SW480 (cell line): ENCODE data around the gene CACNA1I.

Source experiments
- DNase-seq: peaks from one replicate; pipeline ENCODE4 v3.0.0-alpha.2; 2016; ENCODE audit warnings: low spot score

The CACNA1I gene

GRCh38 chr22:39598017-39598965 lies 27.7 kb downstream of the CACNA1I start:
- DNase-seq: peak; percentile 72

GRCh38 chr22:39600491-39601179 lies 30.1 kb downstream of the CACNA1I start:
- DNase-seq: no peak

GRCh38 chr22:39601180-39601535 lies 30.6 kb downstream of the CACNA1I start:
- no peak for DNase-seq

- DNase-seq: no peak
Observed at GRCh38 chr22:39603345-39603744, 32.8 kb downstream of the CACNA1I start.

- no peak for DNase-seq
Observed at GRCh38 chr22:39610246-39610645, 39.7 kb downstream of the CACNA1I start.

GRCh38 chr22:39610766-39611165 lies 40.2 kb downstream of the CACNA1I start:
- no peak for DNase-seq

- DNase-seq: no peak
Observed at GRCh38 chr22:39611360-39611759, 40.8 kb downstream of the CACNA1I start.

GRCh38 chr22:39612811-39613548 lies 42.4 kb downstream of the CACNA1I start:
- DNase-seq: no peak

- DNase-seq: no peak
Observed at GRCh38 chr22:39613549-39613921, 43.0 kb downstream of the CACNA1I start.

GRCh38 chr22:39614442-39614841 lies 43.9 kb downstream of the CACNA1I start:
- DNase-seq: no peak

GRCh38 chr22:39616051-39616450 lies 45.5 kb downstream of the CACNA1I start:
- DNase-seq: no peak

GRCh38 chr22:39616781-39617180 lies 46.2 kb downstream of the CACNA1I start:
- no peak for DNase-seq

GRCh38 chr22:39617342-39617741 lies 46.8 kb downstream of the CACNA1I start:
- DNase-seq: no peak

GRCh38 chr22:39617970-39618757 lies 47.6 kb downstream of the CACNA1I start:
- no peak for DNase-seq

GRCh38 chr22:39618996-39619530 lies 48.5 kb downstream of the CACNA1I start:
- no peak for DNase-seq

GRCh38 chr22:39620924-39621690 lies 50.6 kb downstream of the CACNA1I start:
- DNase-seq: no peak

GRCh38 chr22:39621826-39622225 lies 51.3 kb downstream of the CACNA1I start:
- no peak for DNase-seq

- no peak for DNase-seq
Observed at GRCh38 chr22:39622881-39623367, 52.4 kb downstream of the CACNA1I start.

- no peak for DNase-seq
Observed at GRCh38 chr22:39623603-39624500, 53.3 kb downstream of the CACNA1I start.

GRCh38 chr22:39624501-39624821 lies 53.9 kb downstream of the CACNA1I start:
- DNase-seq: peak; percentile 16
